ENCODE results near the gene PLAAT3. TPM values are rescaled to one million over a fixed set of nuclear protein-coding genes. Genes with fewer than 3 reads are reported as not detected.
"Not testable (repeated sequence)": the region's sequence is repeated elsewhere in the genome, so short reads cannot be mapped to it uniquely, and the experiment has no call there.

PLAAT3 gene
- total RNA-seq, 1 experiment from 2014 or later, result 0.48 TPM

GRCh38 chr11:63635762-63636465 lies 21.7 kb upstream of the PLAAT3 start:
- Histone ChIP-seq H3K4me2 (ENCODE audit: low read depth, low read length, poor library complexity, severe bottlenecking) (no peak overlapping the region), H3K4me1 (ENCODE audit: low read length) (peaks cover 9% of the 10 kb centered on the region; the same call in 1 of the 2 replicates), H4K20me1 (ENCODE audit: insufficient read depth, low read depth, low read length) (no peaks in the 10 kb centered on the region), H3K9me3 (ENCODE audit: low read length) (no peaks in the 10 kb centered on the region), H2AFZ (ENCODE audit: low read length) (no peak overlapping the region), H3K9me2 (replicated peaks; ENCODE audit: insufficient read depth, low read length) (no peaks in the 10 kb centered on the region), H3K27me3 (ENCODE audit: low read length) (no peaks in the 10 kb centered on the region), H3K36me3 (ENCODE audit: insufficient read depth, low read length) (peaks cover 21% of the 10 kb centered on the region), H3K9ac (ENCODE audit: low read length) (no peak overlapping the region), H3K79me2 (ENCODE audit: low read length) (no peaks in the 10 kb centered on the region), H3K4me3 (ENCODE audit: low read length) (no peak overlapping the region), H3K27ac (ENCODE audit: low read length) (no peak overlapping the region)
- DNase-seq, result peak; percentile 85

GRCh38 chr11:63629426-63629825 lies 15.2 kb upstream of the PLAAT3 start:
- no peak overlapping the region for H3K4me2 ChIP-seq (ENCODE audit: low read depth, low read length, poor library complexity, severe bottlenecking)
- H3K9ac ChIP-seq (ENCODE audit: low read length), result no peak overlapping the region
- H3K27me3 ChIP-seq (ENCODE audit: low read length), result no peaks in the 10 kb centered on the region
- no peaks in the 10 kb centered on the region for H4K20me1 ChIP-seq (ENCODE audit: insufficient read depth, low read depth, low read length)
- H3K27ac ChIP-seq (ENCODE audit: low read length), result no peak overlapping the region
- H2AFZ ChIP-seq (ENCODE audit: low read length), result no peak overlapping the region
- H3K79me2 ChIP-seq (ENCODE audit: low read length), result no peaks in the 10 kb centered on the region
- no peak for DNase-seq
- peaks cover 24% of the 10 kb centered on the region for H3K36me3 ChIP-seq (ENCODE audit: insufficient read depth, low read length)
- H3K4me3 ChIP-seq (ENCODE audit: low read length), result no peak overlapping the region
- peaks cover 6% of the 10 kb centered on the region; the same call in 1 of the 2 replicates for H3K4me1 ChIP-seq (ENCODE audit: low read length)
- no peaks in the 10 kb centered on the region for H3K9me2 ChIP-seq (replicated peaks; ENCODE audit: insufficient read depth, low read length)
- no peaks in the 10 kb centered on the region for H3K9me3 ChIP-seq (ENCODE audit: low read length)

- 0 out of 2 replicates have a peak, but pooled peaks cover 4% of the 10 kb centered on the region for H3K36me3 ChIP-seq (ENCODE audit: insufficient read depth, low read length)
- no peaks in the 10 kb centered on the region for H4K20me1 ChIP-seq (ENCODE audit: insufficient read depth, low read depth, low read length)
- no peak overlapping the region for H2AFZ ChIP-seq (ENCODE audit: low read length)
- H3K9me3 ChIP-seq (ENCODE audit: low read length), result no peaks in the 10 kb centered on the region
- no peaks in the 10 kb centered on the region for H3K79me2 ChIP-seq (ENCODE audit: low read length)
- H3K4me2 ChIP-seq (ENCODE audit: low read depth, low read length, poor library complexity, severe bottlenecking), result no peak overlapping the region
- H3K4me3 ChIP-seq (ENCODE audit: low read length), result no peak overlapping the region
- H3K27ac ChIP-seq (ENCODE audit: low read length), result no peak overlapping the region
- no peaks in the 10 kb centered on the region for H3K9me2 ChIP-seq (replicated peaks; ENCODE audit: insufficient read depth, low read length)
- H3K4me1 ChIP-seq (ENCODE audit: low read length), result peaks cover 6% of the 10 kb centered on the region; the same call in 1 of the 2 replicates
- no peaks in the 10 kb centered on the region for H3K27me3 ChIP-seq (ENCODE audit: low read length)
- no peak for DNase-seq
- no peak overlapping the region for H3K9ac ChIP-seq (ENCODE audit: low read length)
Observed at GRCh38 chr11:63623513-63624140, 9.4 kb upstream of the PLAAT3 start.

GRCh38 chr11:63622323-63622722 lies 8.1 kb upstream of the PLAAT3 start:
- H3K9me3 ChIP-seq (ENCODE audit: low read length), result no peaks in the 10 kb centered on the region
- no peak overlapping the region for H2AFZ ChIP-seq (ENCODE audit: low read length)
- DNase-seq, result no peak
- H3K27ac ChIP-seq (ENCODE audit: low read length), result no peak overlapping the region
- 0 out of 2 replicates have a peak, but pooled peaks cover 1% of the 10 kb centered on the region for H3K36me3 ChIP-seq (ENCODE audit: insufficient read depth, low read length)
- H3K4me3 ChIP-seq (ENCODE audit: low read length), result no peak overlapping the region
- no peaks in the 10 kb centered on the region for H3K9me2 ChIP-seq (replicated peaks; ENCODE audit: insufficient read depth, low read length)
- no peaks in the 10 kb centered on the region for H4K20me1 ChIP-seq (ENCODE audit: insufficient read depth, low read depth, low read length)
- no peak overlapping the region for H3K9ac ChIP-seq (ENCODE audit: low read length)
- no peaks in the 10 kb centered on the region for H3K27me3 ChIP-seq (ENCODE audit: low read length)
- no peak overlapping the region for H3K4me2 ChIP-seq (ENCODE audit: low read depth, low read length, poor library complexity, severe bottlenecking)
- H3K79me2 ChIP-seq (ENCODE audit: low read length), result no peaks in the 10 kb centered on the region
- no peaks in the 10 kb centered on the region for H3K4me1 ChIP-seq (ENCODE audit: low read length)

GRCh38 chr11:63621071-63621470 lies 6.8 kb upstream of the PLAAT3 start:
- Histone ChIP-seq H3K36me3 (ENCODE audit: insufficient read depth, low read length) (no peaks in the 10 kb centered on the region), H3K9me3 (ENCODE audit: low read length) (no peaks in the 10 kb centered on the region), H3K9me2 (replicated peaks; ENCODE audit: insufficient read depth, low read length) (no peaks in the 10 kb centered on the region), H4K20me1 (ENCODE audit: insufficient read depth, low read depth, low read length) (no peaks in the 10 kb centered on the region), H3K27me3 (ENCODE audit: low read length) (no peaks in the 10 kb centered on the region), H3K79me2 (ENCODE audit: low read length) (no peaks in the 10 kb centered on the region), H3K4me3 (ENCODE audit: low read length) (no peak overlapping the region), H3K4me1 (ENCODE audit: low read length) (no peaks in the 10 kb centered on the region), H3K4me2 (ENCODE audit: low read depth, low read length, poor library complexity, severe bottlenecking) (no peak overlapping the region), H2AFZ (ENCODE audit: low read length) (no peak overlapping the region), H3K27ac (ENCODE audit: low read length) (no peak overlapping the region), H3K9ac (ENCODE audit: low read length) (no peak overlapping the region)
- no peak for DNase-seq

GRCh38 chr11:63619967-63620366 lies 5.7 kb upstream of the PLAAT3 start:
- no peaks in the 10 kb centered on the region for H3K4me1 ChIP-seq (ENCODE audit: low read length)
- H3K36me3 ChIP-seq (ENCODE audit: insufficient read depth, low read length), result no peaks in the 10 kb centered on the region
- H3K4me2 ChIP-seq (ENCODE audit: low read depth, low read length, poor library complexity, severe bottlenecking), result no peak overlapping the region
- no peaks in the 10 kb centered on the region for H3K9me2 ChIP-seq (replicated peaks; ENCODE audit: insufficient read depth, low read length)
- H3K79me2 ChIP-seq (ENCODE audit: low read length), result no peaks in the 10 kb centered on the region
- H3K4me3 ChIP-seq (ENCODE audit: low read length), result no peak overlapping the region
- H3K9me3 ChIP-seq (ENCODE audit: low read length), result no peaks in the 10 kb centered on the region
- no peak overlapping the region for H3K27ac ChIP-seq (ENCODE audit: low read length)
- H4K20me1 ChIP-seq (ENCODE audit: insufficient read depth, low read depth, low read length), result no peaks in the 10 kb centered on the region
- H3K27me3 ChIP-seq (ENCODE audit: low read length), result no peaks in the 10 kb centered on the region
- DNase-seq, result no peak
- H3K9ac ChIP-seq (ENCODE audit: low read length), result no peak overlapping the region
- no peak overlapping the region for H2AFZ ChIP-seq (ENCODE audit: low read length)

- not testable (repeated sequence) for DNase-seq; H3K27ac ChIP-seq (ENCODE audit: low read length); H3K4me3 ChIP-seq (ENCODE audit: low read length); H3K4me1 ChIP-seq (ENCODE audit: low read length); H3K9me2 ChIP-seq (replicated peaks; ENCODE audit: insufficient read depth, low read length); H3K9me3 ChIP-seq (ENCODE audit: low read length); H3K9ac ChIP-seq (ENCODE audit: low read length); H3K79me2 ChIP-seq (ENCODE audit: low read length); H2AFZ ChIP-seq (ENCODE audit: low read length); H3K4me2 ChIP-seq (ENCODE audit: low read depth, low read length, poor library complexity, severe bottlenecking); H3K27me3 ChIP-seq (ENCODE audit: low read length); H3K36me3 ChIP-seq (ENCODE audit: insufficient read depth, low read length); H4K20me1 ChIP-seq (ENCODE audit: insufficient read depth, low read depth, low read length)
Observed at GRCh38 chr11:63617686-63618085, 3.5 kb upstream of the PLAAT3 start.

- Histone ChIP-seq H3K4me1 (ENCODE audit: low read length) (peaks cover 5% of the 10 kb centered on the region; the same call in 1 of the 2 replicates), H3K9me3 (ENCODE audit: low read length) (no peaks in the 10 kb centered on the region), H2AFZ (ENCODE audit: low read length) (no peak overlapping the region), H4K20me1 (ENCODE audit: insufficient read depth, low read depth, low read length) (no peaks in the 10 kb centered on the region), H3K9me2 (replicated peaks; ENCODE audit: insufficient read depth, low read length) (no peaks in the 10 kb centered on the region), H3K36me3 (ENCODE audit: insufficient read depth, low read length) (no peaks in the 10 kb centered on the region), H3K4me3 (ENCODE audit: low read length) (no peak overlapping the region), H3K9ac (ENCODE audit: low read length) (no peak overlapping the region), H3K27ac (ENCODE audit: low read length) (no peak overlapping the region), H3K79me2 (ENCODE audit: low read length) (no peaks in the 10 kb centered on the region), H3K27me3 (ENCODE audit: low read length) (no peaks in the 10 kb centered on the region), H3K4me2 (ENCODE audit: low read depth, low read length, poor library complexity, severe bottlenecking) (no peak overlapping the region)
- DNase-seq, result no peak
Observed at GRCh38 chr11:63616953-63617352, 2.7 kb upstream of the PLAAT3 start.

Measured in Karpas-422 (cell line).